Caco-2 (cell line): ENCODE data around the gene DLG2. TPM values are rescaled to one million over a fixed set of nuclear protein-coding genes. Genes with fewer than 3 reads are reported as not detected.

ENCODE experiments used
- BruUV-seq: library from RNA; stranded (reverse); fragments of 400-500 nt; replicated peaks from 2 replicates; lab custom pipeline; 2021; lab: Mats Ljungman, UMichigan
- CTCF ChIA-PET: fragments of 300-600 bp; sonication (Branson Sonifier 250); formaldehyde crosslinking; loops from one replicate; lab custom pipeline; 2022; ENCODE audit warnings: antibody characterized with exemption; lab: Charles Lee
- POLR2A ChIA-PET: fragments of 300-600 bp; sonication (Branson Sonifier 250); formaldehyde crosslinking; loops from one replicate; lab custom pipeline; 2022; ENCODE audit warnings: antibody characterized with exemption; lab: Charles Lee
- DNase-seq, 2 experiments: peaks; one replicate each; pipeline versions ENCODE4 v3.0.0 to v3.0.0-alpha.2; 2020 to 2022
- H3K27me3 ChIP-seq: replicated peaks from 2 replicates; pipeline ENCODE4 v1.6.0; 2011; ENCODE audit warnings: low read length; ENCODE audit not compliant: control insufficient read depth, insufficient read depth
- H3K36me3 ChIP-seq: 2 replicates; pipeline ENCODE4 v1.5.1; 2011; ENCODE audit warnings: low read length; ENCODE audit not compliant: control insufficient read depth, insufficient read depth
- H3K4me1 ChIP-seq: fragments of 250-450 bp; sonication (Bioruptor Pico); 2 replicates; pipeline ENCODE4 v1.5.1; 2020; ENCODE audit warnings: mild to moderate bottlenecking
- H3K4me3 ChIP-seq: 2 replicates; pipeline ENCODE4 v1.5.1; 2011; ENCODE audit warnings: low read depth, mild to moderate bottlenecking, control low read depth, low read length
- H3K9me3 ChIP-seq: fragments of 250-450 bp; sonication (Bioruptor Pico); 2 replicates; pipeline ENCODE4 v1.5.1; 2020; ENCODE audit warnings: mild to moderate bottlenecking, moderate library complexity
- H3K27ac Mint-ChIP-seq: one replicate; pipeline ENCODE4 v1.8.0; 2022; ENCODE audit warnings: mixed read lengths; ENCODE audit not compliant: unreplicated experiment
- H3K27me3 Mint-ChIP-seq: one replicate; pipeline ENCODE4 v1.8.0; 2022; ENCODE audit warnings: mixed read lengths; ENCODE audit not compliant: insufficient read depth, unreplicated experiment
- H3K36me3 Mint-ChIP-seq: one replicate; pipeline ENCODE4 v1.8.0; 2022; ENCODE audit warnings: mild to moderate bottlenecking, mixed read lengths; ENCODE audit not compliant: insufficient read depth, unreplicated experiment
- H3K4me1 Mint-ChIP-seq: one replicate; pipeline ENCODE4 v1.8.0; 2022; ENCODE audit warnings: low read depth, mixed read lengths; ENCODE audit not compliant: unreplicated experiment
- H3K4me3 Mint-ChIP-seq: one replicate; pipeline ENCODE4 v1.8.0; 2022; ENCODE audit warnings: mild to moderate bottlenecking, moderate library complexity, mixed read lengths; ENCODE audit not compliant: unreplicated experiment
- H3K9me3 Mint-ChIP-seq: one replicate; pipeline ENCODE4 v1.8.0; 2022; ENCODE audit warnings: mixed read lengths; ENCODE audit not compliant: unreplicated experiment
- intact Hi-C: fragments of 100-400 bp; cut with micrococcal nuclease; formaldehyde crosslinking; loops from one replicate; pipeline ENCODE4 v1.10.0; 2022; ENCODE audit not compliant: unreplicated experiment
- total RNA-seq: library from RNA; stranded (reverse); gene quantifications from 2 replicates; pipeline ENCODE4 v1.2.3, GENCODE V29; 2022
- TF ChIP-seq, protein P1 (sequence below), 2 experiments: fragments of 200-600 bp in 1 of 2; IDR thresholded peaks; 1 replicate in 1 of 2; 2 replicates in 1 of 2; pipeline versions ENCODE4 v1.5.1 to v1.8.0; 2011 to 2022; ENCODE audit warnings: antibody characterized with exemption in 1 of 2, control low read depth in 1 of 2, inconsistent platforms in 1 of 2, low read depth in 1 of 2, low read length in 1 of 2, mild to moderate bottlenecking in 1 of 2, moderate library complexity in 1 of 2; ENCODE audit not compliant: insufficient read depth in 1 of 2, severe bottlenecking in 1 of 2, unreplicated experiment in 1 of 2

Gene DLG2
- total RNA-seq, 1 experiment from 2014 or later = 21.6 TPM

DNA sequence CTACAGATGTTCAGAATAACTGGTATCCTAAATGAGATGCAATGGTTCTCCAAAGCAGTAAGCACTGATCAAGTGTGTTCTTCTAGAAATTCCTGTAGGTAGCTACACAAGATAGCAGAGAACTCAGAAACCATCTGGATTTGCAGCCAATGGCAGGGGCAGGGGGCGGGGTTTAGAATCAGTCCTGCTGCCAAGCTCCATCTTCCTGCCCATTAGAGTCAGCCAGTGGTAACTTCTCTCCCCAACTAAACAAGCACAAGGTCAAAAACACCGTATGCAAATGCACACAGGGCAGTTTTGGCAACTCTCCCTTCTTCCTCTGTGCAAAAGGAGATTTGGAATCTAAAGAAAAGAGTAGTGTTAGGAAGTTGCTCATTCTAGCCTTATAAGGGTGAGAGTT lies 2103.5 kb downstream of the DLG2 start:
- no peaks in the 10 kb centered on the region for H3K9me3 Mint-ChIP-seq
- no peak overlapping the region for H3K4me3 Mint-ChIP-seq
- no TSS peak for BruUV-seq
- TF ChIP-seq, protein P1, sequence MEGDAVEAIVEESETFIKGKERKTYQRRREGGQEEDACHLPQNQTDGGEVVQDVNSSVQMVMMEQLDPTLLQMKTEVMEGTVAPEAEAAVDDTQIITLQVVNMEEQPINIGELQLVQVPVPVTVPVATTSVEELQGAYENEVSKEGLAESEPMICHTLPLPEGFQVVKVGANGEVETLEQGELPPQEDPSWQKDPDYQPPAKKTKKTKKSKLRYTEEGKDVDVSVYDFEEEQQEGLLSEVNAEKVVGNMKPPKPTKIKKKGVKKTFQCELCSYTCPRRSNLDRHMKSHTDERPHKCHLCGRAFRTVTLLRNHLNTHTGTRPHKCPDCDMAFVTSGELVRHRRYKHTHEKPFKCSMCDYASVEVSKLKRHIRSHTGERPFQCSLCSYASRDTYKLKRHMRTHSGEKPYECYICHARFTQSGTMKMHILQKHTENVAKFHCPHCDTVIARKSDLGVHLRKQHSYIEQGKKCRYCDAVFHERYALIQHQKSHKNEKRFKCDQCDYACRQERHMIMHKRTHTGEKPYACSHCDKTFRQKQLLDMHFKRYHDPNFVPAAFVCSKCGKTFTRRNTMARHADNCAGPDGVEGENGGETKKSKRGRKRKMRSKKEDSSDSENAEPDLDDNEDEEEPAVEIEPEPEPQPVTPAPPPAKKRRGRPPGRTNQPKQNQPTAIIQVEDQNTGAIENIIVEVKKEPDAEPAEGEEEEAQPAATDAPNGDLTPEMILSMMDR (IDR thresholded peaks at IDR 0.05; ENCODE audit: insufficient read depth in 1 of 2, low read depth in 1 of 2, low read length in 1 of 2, severe bottlenecking in 1 of 2, unreplicated experiment in 1 of 2) = no peak
- H3K27ac Mint-ChIP-seq = no peak overlapping the region
- no peaks in the 10 kb centered on the region for H3K4me1 Mint-ChIP-seq
- Histone ChIP-seq H3K4me1 (no peaks in the 10 kb centered on the region), H3K9me3 (no peaks in the 10 kb centered on the region), H3K36me3 (no peaks in the 10 kb centered on the region), H3K27me3 (no peaks in the 10 kb centered on the region), H3K4me3 (no peak overlapping the region)
- DNase-seq = peak in 1 of 2 experiments; percentile 22
- POLR2A ChIA-PET = no interaction called here
- no peaks in the 10 kb centered on the region for H3K36me3 Mint-ChIP-seq
- intact Hi-C loops = loop anchor here (5.0 kb wide), 2 partner anchors 94 to 306 kb away; no protein-coding TSS in a partner anchor
- CTCF ChIA-PET = interaction anchor here (0.6 to 2.5 kb wide), 3 partner anchors 84 to 230 kb away, joined by 3 to 13 read pairs (median 6); no protein-coding TSS in a partner anchor
- H3K27me3 Mint-ChIP-seq = no peaks in the 10 kb centered on the region

DNA sequence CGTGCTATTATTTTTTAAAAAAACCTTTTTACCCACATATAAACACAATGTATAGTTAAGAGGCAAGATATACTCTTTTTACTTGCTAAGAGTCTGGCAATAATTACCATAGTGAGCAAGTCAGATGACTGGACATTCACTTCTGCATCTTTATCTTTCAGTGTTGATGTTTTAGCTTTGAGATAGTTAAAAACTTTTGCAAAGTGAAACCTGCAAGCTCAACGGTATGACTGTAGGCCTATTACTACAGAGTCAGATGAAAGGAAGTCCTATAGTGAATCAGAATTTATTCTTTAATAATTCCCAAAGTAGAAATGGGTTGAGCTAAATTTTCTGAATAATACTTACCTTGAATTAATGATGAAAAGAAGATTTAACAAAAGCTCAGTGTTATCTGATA lies 2104.2 kb downstream of the DLG2 start:
- no peaks in the 10 kb centered on the region for H3K36me3 Mint-ChIP-seq
- CTCF ChIA-PET = interaction anchor here (0.6 to 2.5 kb wide), 3 partner anchors 83 to 230 kb away, joined by 3 to 13 read pairs (median 6); no protein-coding TSS in a partner anchor

DNA sequence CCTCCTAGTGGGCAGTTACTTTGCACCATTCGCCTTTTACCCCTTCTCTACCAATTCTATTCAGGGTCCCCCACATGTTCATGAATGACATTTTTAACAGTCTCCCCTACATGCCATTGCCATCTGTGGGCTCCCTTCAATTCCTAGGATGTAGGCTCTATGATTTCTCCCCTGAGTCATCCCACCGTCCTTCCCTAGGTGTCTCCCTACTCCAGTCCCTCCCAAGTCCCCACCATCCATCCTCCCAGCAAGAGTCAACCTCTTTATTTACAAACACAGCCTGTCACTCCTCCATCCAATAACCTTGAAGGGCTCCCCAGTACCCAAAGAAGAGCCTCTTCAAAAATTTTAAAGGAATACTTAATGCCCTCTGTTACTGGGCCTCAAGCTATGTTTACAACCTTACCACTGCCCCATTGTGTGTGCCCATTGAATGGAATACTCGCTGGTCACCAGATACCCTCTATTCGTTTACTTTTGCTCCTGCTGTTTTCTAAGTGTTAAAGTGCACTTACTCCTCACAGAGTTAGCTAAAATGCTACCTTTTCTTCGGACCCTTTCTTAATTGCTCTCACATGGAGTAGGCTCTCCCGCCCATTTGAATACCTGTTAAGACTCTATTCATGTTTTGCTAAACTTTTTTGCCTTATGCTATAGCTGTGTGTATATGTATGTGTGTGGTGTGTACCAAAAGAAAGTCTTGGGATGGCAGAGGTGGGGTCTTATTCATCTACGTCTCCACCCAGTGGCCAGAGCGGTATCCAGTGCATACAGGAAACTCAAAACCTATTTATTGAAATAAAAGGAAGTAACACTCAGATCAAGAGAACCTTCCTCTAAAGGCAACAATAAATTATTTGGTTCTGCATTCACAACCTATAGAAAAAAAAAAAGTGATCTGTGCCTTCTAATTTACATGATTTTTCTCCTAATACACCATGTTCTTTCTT lies 2105.2 kb downstream of the DLG2 start:
- Histone ChIP-seq H3K27me3 (no peaks in the 10 kb centered on the region), H3K36me3 (no peaks in the 10 kb centered on the region), H3K9me3 (no peaks in the 10 kb centered on the region), H3K4me1 (no peaks in the 10 kb centered on the region), H3K4me3 (no peak overlapping the region)
- H3K9me3 Mint-ChIP-seq = no peaks in the 10 kb centered on the region
- DNase-seq = peak; percentile 52 to 58
- intact Hi-C loops = loop anchor here (1.0 to 5.0 kb wide), 6 partner anchors 95 to 305 kb away; no protein-coding TSS in a partner anchor
- no peaks in the 10 kb centered on the region for H3K27me3 Mint-ChIP-seq
- ChIA-PET POLR2A (no interaction called here), CTCF (interaction anchor here (2.5 kb wide), 1 partner anchor 203 kb away, joined by 13 read pairs; no protein-coding TSS in a partner anchor)
- H3K36me3 Mint-ChIP-seq = no peaks in the 10 kb centered on the region
- H3K27ac Mint-ChIP-seq = no peak overlapping the region
- no TSS peak for BruUV-seq
- H3K4me1 Mint-ChIP-seq = no peaks in the 10 kb centered on the region
- no peak overlapping the region for H3K4me3 Mint-ChIP-seq
- TF ChIP-seq, protein P1 (IDR thresholded peaks at IDR 0.05; ENCODE audit: insufficient read depth in 1 of 2, low read depth in 1 of 2, low read length in 1 of 2, severe bottlenecking in 1 of 2, unreplicated experiment in 1 of 2) = peak; percentile 58 to 59

More for the DNA sequence above, 2104.2 kb downstream of the DLG2 start:
- intact Hi-C loops = loop anchor here (5.0 kb wide), 2 partner anchors 94 to 306 kb away; no protein-coding TSS in a partner anchor
- no peak for DNase-seq
- no peak overlapping the region for H3K4me3 ChIP-seq
- no peaks in the 10 kb centered on the region for H3K9me3 Mint-ChIP-seq
- BruUV-seq = no TSS peak
- POLR2A ChIA-PET = no interaction called here
- no peaks in the 10 kb centered on the region for H3K27me3 ChIP-seq
- no peak overlapping the region for H3K27ac Mint-ChIP-seq
- no peaks in the 10 kb centered on the region for H3K4me1 Mint-ChIP-seq
- H3K36me3 ChIP-seq = no peaks in the 10 kb centered on the region
- H3K27me3 Mint-ChIP-seq = no peaks in the 10 kb centered on the region
- H3K4me1 ChIP-seq = no peaks in the 10 kb centered on the region
- TF ChIP-seq, protein P1 (IDR thresholded peaks at IDR 0.05; ENCODE audit: insufficient read depth in 1 of 2, low read depth in 1 of 2, low read length in 1 of 2, severe bottlenecking in 1 of 2, unreplicated experiment in 1 of 2) = no peak
- H3K4me3 Mint-ChIP-seq = no peak overlapping the region
- H3K9me3 ChIP-seq = no peaks in the 10 kb centered on the region
